ENCODE results near the gene VPS37B. TPM values are rescaled to one million over a fixed set of nuclear protein-coding genes. Genes with fewer than 3 reads are reported as not detected.

VPS37B gene
- total RNA-seq, 1 donor from 2014 or later, result 22.9 TPM

DNA sequence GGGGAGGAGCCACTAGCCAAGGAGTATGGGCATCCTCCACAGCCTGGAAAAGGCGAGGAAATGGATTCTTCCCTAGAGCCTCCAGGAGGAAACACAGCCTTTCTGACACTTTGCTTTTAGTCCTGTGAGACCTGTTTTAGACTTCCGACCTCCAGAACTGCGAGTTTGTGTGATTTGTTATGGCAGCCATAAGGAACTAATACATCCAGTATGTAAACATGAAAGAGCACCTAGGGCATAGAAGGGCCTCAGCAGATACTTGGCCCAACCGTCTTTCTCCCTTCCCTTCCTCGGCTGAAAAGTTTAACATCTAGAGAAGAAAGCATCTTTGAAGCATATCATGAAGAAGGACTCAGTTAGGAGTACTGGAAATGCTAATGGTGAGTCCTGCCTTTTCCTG, 57.1 kb downstream of the VPS37B start:
- no peak overlapping the region for H3K27ac Mint-ChIP-seq
- peaks cover 39% of the 10 kb centered on the region for H3K4me1 Mint-ChIP-seq (ENCODE audit: low read depth)
- no peaks in the 10 kb centered on the region for H3K9me3 Mint-ChIP-seq (ENCODE audit: low read depth)
- no peak for DNase-seq (ENCODE audit: low spot score, unreplicated experiment)
- TF ChIP-seq, protein P1, sequence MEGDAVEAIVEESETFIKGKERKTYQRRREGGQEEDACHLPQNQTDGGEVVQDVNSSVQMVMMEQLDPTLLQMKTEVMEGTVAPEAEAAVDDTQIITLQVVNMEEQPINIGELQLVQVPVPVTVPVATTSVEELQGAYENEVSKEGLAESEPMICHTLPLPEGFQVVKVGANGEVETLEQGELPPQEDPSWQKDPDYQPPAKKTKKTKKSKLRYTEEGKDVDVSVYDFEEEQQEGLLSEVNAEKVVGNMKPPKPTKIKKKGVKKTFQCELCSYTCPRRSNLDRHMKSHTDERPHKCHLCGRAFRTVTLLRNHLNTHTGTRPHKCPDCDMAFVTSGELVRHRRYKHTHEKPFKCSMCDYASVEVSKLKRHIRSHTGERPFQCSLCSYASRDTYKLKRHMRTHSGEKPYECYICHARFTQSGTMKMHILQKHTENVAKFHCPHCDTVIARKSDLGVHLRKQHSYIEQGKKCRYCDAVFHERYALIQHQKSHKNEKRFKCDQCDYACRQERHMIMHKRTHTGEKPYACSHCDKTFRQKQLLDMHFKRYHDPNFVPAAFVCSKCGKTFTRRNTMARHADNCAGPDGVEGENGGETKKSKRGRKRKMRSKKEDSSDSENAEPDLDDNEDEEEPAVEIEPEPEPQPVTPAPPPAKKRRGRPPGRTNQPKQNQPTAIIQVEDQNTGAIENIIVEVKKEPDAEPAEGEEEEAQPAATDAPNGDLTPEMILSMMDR (IDR thresholded peaks at IDR 0.05; ENCODE audit: unreplicated experiment), result no peak
- no peak overlapping the region for H3K4me3 Mint-ChIP-seq (ENCODE audit: low read depth)
- H3K36me3 Mint-ChIP-seq (ENCODE audit: insufficient read depth), result no peaks in the 10 kb centered on the region
- no peaks in the 10 kb centered on the region for H3K27me3 Mint-ChIP-seq

GRCh38 chr12:122837306-122838265, 58.3 kb downstream of the VPS37B start:
- Mint-ChIP-seq H3K4me1 (ENCODE audit: low read depth) (peaks cover 38% of the 10 kb centered on the region), H3K36me3 (ENCODE audit: insufficient read depth) (no peaks in the 10 kb centered on the region), H3K4me3 (ENCODE audit: low read depth) (peak overlapping the region; percentile 83), H3K27me3 (no peaks in the 10 kb centered on the region), H3K9me3 (ENCODE audit: low read depth) (no peaks in the 10 kb centered on the region), H3K27ac (peak overlapping the region; percentile 81)
- DNase-seq (ENCODE audit: low spot score, unreplicated experiment), result no peak
- TF ChIP-seq, protein P1 (IDR thresholded peaks at IDR 0.05; ENCODE audit: unreplicated experiment), result no peak

DNA sequence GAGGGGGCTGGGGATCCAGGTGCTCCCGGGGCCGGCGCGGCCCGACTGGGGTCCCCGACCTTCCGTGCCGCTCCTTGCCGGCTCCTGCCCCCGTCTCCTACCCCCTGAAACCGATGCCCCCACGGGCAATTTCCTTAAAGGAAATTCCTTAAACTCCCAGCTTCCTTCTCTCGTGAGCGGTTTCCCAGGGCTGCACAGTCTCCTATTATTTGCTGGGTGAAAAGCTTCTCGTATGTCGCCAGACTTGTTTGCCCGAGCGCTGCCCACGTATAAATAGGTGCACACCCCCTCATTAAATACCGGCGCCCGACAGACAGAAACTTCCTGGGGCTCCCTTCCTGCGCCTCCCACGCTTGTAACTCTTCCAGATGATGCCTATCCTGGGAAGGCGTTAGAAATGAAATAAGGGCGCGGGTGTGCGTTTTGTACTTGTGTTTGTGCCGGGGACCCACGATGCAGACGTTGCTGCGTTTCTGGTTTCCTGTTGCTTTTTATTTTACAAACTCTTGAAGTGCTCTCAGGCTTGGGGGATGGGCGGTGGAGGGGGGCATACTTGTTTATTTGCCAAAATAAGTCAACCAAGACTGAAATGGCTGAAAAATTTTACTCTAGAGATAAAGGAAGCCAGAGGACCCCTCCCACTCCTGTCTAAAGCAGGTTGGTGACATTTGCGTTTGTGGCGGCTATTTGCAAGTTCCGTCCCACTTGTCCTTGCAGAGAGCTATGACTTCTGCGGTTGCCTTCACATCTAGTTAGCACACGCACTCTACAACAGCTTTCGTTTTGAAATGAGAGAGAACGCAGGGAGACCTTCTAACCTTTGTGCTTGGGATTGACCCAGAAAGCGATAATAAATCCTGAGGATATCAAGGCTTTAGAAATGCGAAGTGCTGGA, 59.6 kb downstream of the VPS37B start:
- H3K4me3 Mint-ChIP-seq (ENCODE audit: low read depth), result peak overlapping the region; percentile 83
- no peak for DNase-seq (ENCODE audit: low spot score, unreplicated experiment)
- no peaks in the 10 kb centered on the region for H3K27me3 Mint-ChIP-seq
- H3K9me3 Mint-ChIP-seq (ENCODE audit: low read depth), result no peaks in the 10 kb centered on the region
- peak overlapping the region; percentile 93 for H3K27ac Mint-ChIP-seq
- TF ChIP-seq, protein P1 (IDR thresholded peaks at IDR 0.05; ENCODE audit: unreplicated experiment), result no peak
- no peaks in the 10 kb centered on the region for H3K36me3 Mint-ChIP-seq (ENCODE audit: insufficient read depth)
- H3K4me1 Mint-ChIP-seq (ENCODE audit: low read depth), result peaks cover 34% of the 10 kb centered on the region

GRCh38 chr12:122835750-122836026, 60.2 kb downstream of the VPS37B start:
- no peak for DNase-seq (ENCODE audit: low spot score, unreplicated experiment)
- TF ChIP-seq, protein P1 (IDR thresholded peaks at IDR 0.05; ENCODE audit: unreplicated experiment), result no peak
- Mint-ChIP-seq H3K4me3 (ENCODE audit: low read depth) (peak overlapping the region; percentile 83), H3K27me3 (no peaks in the 10 kb centered on the region), H3K36me3 (ENCODE audit: insufficient read depth) (no peaks in the 10 kb centered on the region), H3K9me3 (ENCODE audit: low read depth) (no peaks in the 10 kb centered on the region), H3K27ac (no peak overlapping the region), H3K4me1 (ENCODE audit: low read depth) (peaks cover 31% of the 10 kb centered on the region)

Data from progenitor cell of endocrine pancreas (in vitro differentiated cells).